B cell (primary cell): ENCODE measurements around the gene GPR3. TPM values are rescaled to one million over a fixed set of nuclear protein-coding genes. Genes with fewer than 3 reads are reported as not detected.
A peak's percentile ranks its signal among the peaks of the same experiment; 100 is the strongest.

Source experiments
- ATAC-seq: fragments of 200-7000 bp; cut with Tn5 transposase; one replicate; pipeline ENCODE4 v1.10.0; 2021; ENCODE audit warnings: low read depth, mild to moderate bottlenecking, moderate number of reproducible peaks, moderate library complexity
- CTCF ChIA-PET: fragments of 350-600 bp; sonication (Branson Sonifier 250); formaldehyde crosslinking; loops from one replicate; lab custom pipeline; 2021; ENCODE audit warnings: antibody characterized with exemption, inconsistent platforms; lab: Charles Lee
- POLR2A ChIA-PET: fragments of 350-600 bp; sonication (Branson Sonifier 250); formaldehyde crosslinking; loops from one replicate; lab custom pipeline; 2021; ENCODE audit warnings: antibody characterized with exemption; lab: Charles Lee
- DNase-seq: peaks from one replicate; pipeline ENCODE4 v3.0.0; 2013
- H2AFZ ChIP-seq: 2 replicates; pipeline ENCODE4 v1.6.1; 2012; ENCODE audit warnings: mild to moderate bottlenecking, low read depth, low read length; ENCODE audit not compliant: insufficient read depth, poor library complexity, severe bottlenecking
- H3K27ac ChIP-seq, 2 donors: 1 replicate in 1 of 2; 2 replicates in 1 of 2; pipeline ENCODE4 v1.5.1; 2012 to 2013; ENCODE audit warnings: low read length in 2 of 2, mild to moderate bottlenecking in 2 of 2, moderate library complexity in 1 of 2
- H3K27me3 ChIP-seq, 4 experiments: fragments of 200-600 bp in 1 of 4; sonication (generic) in 1 of 4; replicated peaks in 1 of 4; 1 replicate in 2 of 4; 2 replicates in 2 of 4; pipeline versions ENCODE4 v1.6.1 to v1.7.0; 2013 to 2016; ENCODE audit warnings: low read length in 3 of 4, mild to moderate bottlenecking in 2 of 4, mixed read lengths in 1 of 4, moderate library complexity in 1 of 4; ENCODE audit not compliant: insufficient read depth in 4 of 4, control insufficient read depth in 3 of 4; ENCODE audit errors: control extremely low read depth in 1 of 4
- H3K36me3 ChIP-seq, 2 experiments: replicated peaks in 1 of 2; 1 replicate in 1 of 2; 2 replicates in 1 of 2; pipeline versions ENCODE4 v1.6.1 to v1.7.1; 2013; ENCODE audit warnings: low read length in 1 of 2; ENCODE audit not compliant: insufficient read depth in 2 of 2, control insufficient read depth in 1 of 2; ENCODE audit errors: control extremely low read depth in 1 of 2, extremely low read depth in 1 of 2
- H3K4me1 ChIP-seq, 2 donors: fragments of 200-600 bp in 1 of 2; sonication (generic) in 1 of 2; 1 replicate in 1 of 2; 2 replicates in 1 of 2; pipeline versions ENCODE4 v1.5.1 to v1.6.1; 2013 to 2017; ENCODE audit warnings: low read length in 2 of 2; ENCODE audit not compliant: control insufficient read depth in 2 of 2, insufficient read depth in 2 of 2
- H3K4me2 ChIP-seq: replicated peaks from 2 replicates; pipeline ENCODE3; 2012; ENCODE audit warnings: mild to moderate bottlenecking, low read depth, low read length; ENCODE audit not compliant: poor library complexity, severe bottlenecking
- H3K4me3 ChIP-seq, 5 experiments: fragments of 200-600 bp in 1 of 5; sonication (generic) in 1 of 5; 1 replicate in 3 of 5; 2 replicates in 2 of 5; pipeline versions ENCODE4 v1.5.1 to v1.7.0; 2011 to 2016; ENCODE audit warnings: low read length in 4 of 5, mild to moderate bottlenecking in 4 of 5, low read depth in 2 of 5, control low read depth in 1 of 5, moderate library complexity in 1 of 5; ENCODE audit not compliant: insufficient read depth in 1 of 5; ENCODE audit errors: control extremely low read depth in 1 of 5, extremely low read depth in 1 of 5
- H3K79me2 ChIP-seq: fragments of 200-600 bp; sonication (generic); one replicate; pipeline ENCODE4 v1.6.0; 2016; ENCODE audit warnings: low read length; ENCODE audit not compliant: control insufficient read depth, insufficient read depth
- H3K9ac ChIP-seq: fragments of 200-600 bp; sonication (generic); 2 replicates; pipeline ENCODE4 v1.6.1; 2017; ENCODE audit warnings: mild to moderate bottlenecking, low read length, moderate library complexity
- H3K9me3 ChIP-seq, 3 donors: one replicate each; pipeline versions ENCODE4 v1.6.1 to v1.7.1; 2013; ENCODE audit warnings: low read length in 2 of 3; ENCODE audit not compliant: control insufficient read depth in 2 of 3, insufficient read depth in 1 of 3; ENCODE audit errors: control extremely low read depth in 1 of 3
- H4K20me1 ChIP-seq: 2 replicates; pipeline ENCODE4 v1.6.0; 2012; ENCODE audit warnings: mild to moderate bottlenecking, low read length; ENCODE audit not compliant: insufficient read depth, control insufficient read depth, poor library complexity, severe bottlenecking
- H3K27ac Mint-ChIP-seq: one replicate; pipeline ENCODE4 v1.8.0; 2021; ENCODE audit warnings: mixed read lengths
- H3K27me3 Mint-ChIP-seq: one replicate; pipeline ENCODE4 v1.8.0; 2021; ENCODE audit warnings: mixed read lengths
- H3K4me1 Mint-ChIP-seq: one replicate; pipeline ENCODE4 v1.8.0; 2021; ENCODE audit warnings: mixed read lengths
- H3K4me3 Mint-ChIP-seq: one replicate; pipeline ENCODE4 v1.8.0; 2021; ENCODE audit warnings: mixed read lengths
- H3K9me3 Mint-ChIP-seq: one replicate; pipeline ENCODE4 v1.8.0; 2022; ENCODE audit warnings: mixed read lengths; ENCODE audit not compliant: insufficient read depth
- EZH2 ChIP-seq: IDR thresholded peaks from 2 replicates; pipeline ENCODE4 v1.6.1; 2012; ENCODE audit warnings: borderline replicate concordance, low read depth, mild to moderate bottlenecking, moderate library complexity, low read length; ENCODE audit not compliant: insufficient read depth, poor library complexity, severe bottlenecking
- WGBS: methylation state at CpG from one replicate; pipeline ENCODE4 v1.1.5; 2013; ENCODE audit warnings: missing lambda C conversion rate; ENCODE audit not compliant: insufficient coverage; 5-methylcytosine and 5-hydroxymethylcytosine counted together
- intact Hi-C: fragments of 100-400 bp; cut with micrococcal nuclease; formaldehyde crosslinking; loops from one replicate; pipeline ENCODE4 v1.10.0; 2022
- polyA plus RNA-seq: library from polyadenylated mRNA; depleted of rRNA; stranded (reverse); fragments of >200 nt; gene quantifications from 2 replicates; pipeline ENCODE4 v1.2.3, GENCODE V29; 2012
- total RNA-seq, 2 donors: library from RNA; stranded (reverse); fragments of 120-200 nt in 1 of 2; gene quantifications; 1 replicate in 1 of 2; 2 replicates in 1 of 2; pipeline versions ENCODE4 v1.2.3 to v1.2.4, GENCODE V29; 2013 to 2022
- TF ChIP-seq, protein P1 (sequence below): fragments of 200-600 bp; IDR thresholded peaks from one replicate; pipeline ENCODE4 v1.8.0; 2022; ENCODE audit warnings: antibody characterized with exemption, mild to moderate bottlenecking

GPR3 gene
- total and polyA plus RNA-seq, 2 donors (not counting 1 experiment from before 2014, with no cell fraction given): 3.3 TPM; not detected in 1

DNA sequence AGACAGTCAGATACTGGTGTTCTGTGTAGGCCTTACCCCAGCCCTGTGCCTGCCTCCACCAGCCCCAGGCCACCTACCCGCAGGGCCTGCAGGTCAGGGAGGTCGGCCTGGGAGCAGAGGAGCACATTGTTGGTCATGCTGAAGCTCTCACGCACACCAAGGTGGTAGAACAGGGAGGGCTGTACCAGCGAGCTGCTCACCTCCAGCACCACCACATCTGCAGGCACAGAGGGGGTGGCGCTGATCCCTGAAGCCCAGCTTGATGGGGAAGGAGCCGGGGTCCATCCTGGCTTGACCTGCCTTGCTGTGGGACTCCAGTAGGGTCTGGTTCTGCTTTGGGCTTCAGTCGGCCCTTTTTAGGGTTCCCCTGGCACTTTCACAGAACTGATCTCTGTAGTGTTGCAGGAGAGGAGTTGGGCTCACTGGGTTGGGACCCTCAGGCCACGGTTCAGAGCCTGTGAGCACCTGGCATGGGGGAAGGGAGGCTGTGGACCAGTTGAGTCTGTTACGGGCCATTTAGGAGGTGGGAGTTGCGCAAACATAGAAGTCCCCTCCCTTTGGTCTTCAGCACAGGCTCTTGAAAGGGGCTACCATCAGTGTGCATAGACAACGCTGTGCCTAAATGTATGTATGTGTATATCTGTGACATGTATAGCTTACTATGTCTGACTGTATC lies 27.6 kb upstream of the GPR3 start:
- H3K4me2 ChIP-seq: peak overlapping the region; percentile 99
- peak overlapping the region; percentile 17 for H2AFZ ChIP-seq
- H3K4me3 Mint-ChIP-seq: peak overlapping the region; percentile 93
- H3K36me3 ChIP-seq: no peaks in the 10 kb centered on the region
- H3K4me1 Mint-ChIP-seq: peaks cover 54% of the 10 kb centered on the region
- no peaks in the 10 kb centered on the region for H3K9me3 ChIP-seq
- intact Hi-C loops: loop anchor here (1.0 to 5.0 kb wide), 3 partner anchors 8 to 43 kb away; partner anchors contain the start of gene TMEM222
- WGBS: 78% methylated on average over 10 of the region's 11 CpGs
- TF ChIP-seq EZH2: no peak
- TF ChIP-seq, protein P1, sequence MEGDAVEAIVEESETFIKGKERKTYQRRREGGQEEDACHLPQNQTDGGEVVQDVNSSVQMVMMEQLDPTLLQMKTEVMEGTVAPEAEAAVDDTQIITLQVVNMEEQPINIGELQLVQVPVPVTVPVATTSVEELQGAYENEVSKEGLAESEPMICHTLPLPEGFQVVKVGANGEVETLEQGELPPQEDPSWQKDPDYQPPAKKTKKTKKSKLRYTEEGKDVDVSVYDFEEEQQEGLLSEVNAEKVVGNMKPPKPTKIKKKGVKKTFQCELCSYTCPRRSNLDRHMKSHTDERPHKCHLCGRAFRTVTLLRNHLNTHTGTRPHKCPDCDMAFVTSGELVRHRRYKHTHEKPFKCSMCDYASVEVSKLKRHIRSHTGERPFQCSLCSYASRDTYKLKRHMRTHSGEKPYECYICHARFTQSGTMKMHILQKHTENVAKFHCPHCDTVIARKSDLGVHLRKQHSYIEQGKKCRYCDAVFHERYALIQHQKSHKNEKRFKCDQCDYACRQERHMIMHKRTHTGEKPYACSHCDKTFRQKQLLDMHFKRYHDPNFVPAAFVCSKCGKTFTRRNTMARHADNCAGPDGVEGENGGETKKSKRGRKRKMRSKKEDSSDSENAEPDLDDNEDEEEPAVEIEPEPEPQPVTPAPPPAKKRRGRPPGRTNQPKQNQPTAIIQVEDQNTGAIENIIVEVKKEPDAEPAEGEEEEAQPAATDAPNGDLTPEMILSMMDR: no peak
- DNase-seq (no peak), ATAC-seq (no peak)
- no peak overlapping the region for H3K27ac ChIP-seq
- H4K20me1 ChIP-seq: no peaks in the 10 kb centered on the region
- H3K9ac ChIP-seq: no peak overlapping the region
- ChIA-PET CTCF (interaction anchor here (1.1 to 8.5 kb wide), 14 partner anchors 7 to 305 kb away, joined by 3 to 74 read pairs (median 8); partner anchors contain the start of genes GPR3 and SYTL1), POLR2A (interaction anchor here (0.6 to 4.7 kb wide), 8 partner anchors 8 to 203 kb away, joined by 3 to 14 read pairs (median 4); partner anchors contain the start of genes CD164L2 and SYTL1)
- H3K4me3 ChIP-seq: peak overlapping the region in 3 of 5 experiments; percentile 59 to 74 (median 68)
- no peaks in the 10 kb centered on the region for H3K9me3 Mint-ChIP-seq
- H3K27me3 Mint-ChIP-seq: no peaks in the 10 kb centered on the region
- H3K27me3 ChIP-seq: no peaks in the 10 kb centered on the region
- H3K27ac Mint-ChIP-seq: peak overlapping the region; percentile 82
- peaks cover 29 to 46% of the 10 kb centered on the region in 2 donors for H3K4me1 ChIP-seq
- H3K79me2 ChIP-seq: no peaks in the 10 kb centered on the region
